Progenitor cell of endocrine pancreas (in vitro differentiated cells): ENCODE results near the gene ITSN2. TPM values are rescaled to one million over a fixed set of nuclear protein-coding genes. Genes with fewer than 3 reads are reported as not detected.

Source experiments
- DNase-seq: peaks from one replicate; pipeline ENCODE4 v3.0.0; 2021; ENCODE audit warnings: low spot score; ENCODE audit not compliant: unreplicated experiment
- H3K27ac Mint-ChIP-seq: 2 replicates; pipeline ENCODE4 v1.8.0; 2021; ENCODE audit warnings: mild to moderate bottlenecking, moderate library complexity, mixed read lengths
- H3K27me3 Mint-ChIP-seq: 2 replicates; pipeline ENCODE4 v1.8.0; 2021; ENCODE audit warnings: mixed read lengths
- H3K36me3 Mint-ChIP-seq: 2 replicates; pipeline ENCODE4 v1.8.0; 2022; ENCODE audit warnings: mixed read lengths; ENCODE audit not compliant: insufficient read depth
- H3K4me1 Mint-ChIP-seq: 2 replicates; pipeline ENCODE4 v1.8.0; 2021; ENCODE audit warnings: low read depth, mixed read lengths
- H3K4me3 Mint-ChIP-seq: 2 replicates; pipeline ENCODE4 v1.8.0; 2021; ENCODE audit warnings: low read depth, mild to moderate bottlenecking, moderate library complexity, mixed read lengths
- H3K9me3 Mint-ChIP-seq: 2 replicates; pipeline ENCODE4 v1.8.0; 2021; ENCODE audit warnings: low read depth, mixed read lengths
- CTCF ChIP-seq: fragments of 200-600 bp; sonication (generic); IDR thresholded peaks from one replicate; pipeline ENCODE4 v1.5.0; 2021; ENCODE audit warnings: antibody characterized with exemption, mild to moderate bottlenecking; ENCODE audit not compliant: unreplicated experiment
- total RNA-seq: library from RNA; stranded (reverse); gene quantifications from 2 replicates; pipeline ENCODE4 v1.2.1, GENCODE V29; 2021

Gene ITSN2
- total RNA-seq, 1 donor from 2014 or later: 26.7 TPM

- Mint-ChIP-seq H3K27me3 (no peaks in the 10 kb centered on the region), H3K4me3 (no peak overlapping the region), H3K9me3 (no peaks in the 10 kb centered on the region), H3K36me3 (peaks cover 4% of the 10 kb centered on the region), H3K27ac (no peak overlapping the region), H3K4me1 (peaks cover 5% of the 10 kb centered on the region)
- DNase-seq: no peak
- TF ChIP-seq CTCF: no peak
Observed at GRCh38 chr2:24225499-24226242, 134.7 kb downstream of the ITSN2 start.

- no peak for DNase-seq
- Mint-ChIP-seq H3K27ac (no peak overlapping the region), H3K4me3 (no peak overlapping the region), H3K9me3 (no peaks in the 10 kb centered on the region), H3K4me1 (peaks cover 3% of the 10 kb centered on the region), H3K36me3 (peaks cover 4% of the 10 kb centered on the region), H3K27me3 (no peaks in the 10 kb centered on the region)
- no peak for TF ChIP-seq CTCF
Observed at GRCh38 chr2:24222946-24223345, 137.4 kb downstream of the ITSN2 start.

- H3K4me1 Mint-ChIP-seq: peaks cover 2% of the 10 kb centered on the region
- no peak overlapping the region for H3K27ac Mint-ChIP-seq
- H3K9me3 Mint-ChIP-seq: no peaks in the 10 kb centered on the region
- H3K27me3 Mint-ChIP-seq: no peaks in the 10 kb centered on the region
- no peak overlapping the region for H3K4me3 Mint-ChIP-seq
- peaks cover 4% of the 10 kb centered on the region for H3K36me3 Mint-ChIP-seq
- TF ChIP-seq CTCF: no peak
- no peak for DNase-seq
Observed at GRCh38 chr2:24221343-24222050, 138.8 kb downstream of the ITSN2 start.

GRCh38 chr2:24220554-24221291, 139.6 kb downstream of the ITSN2 start:
- no peak overlapping the region for H3K27ac Mint-ChIP-seq
- no peak overlapping the region for H3K4me3 Mint-ChIP-seq

More at GRCh38 chr2:24220554-24221291, 139.6 kb downstream of the ITSN2 start:
- no peak for TF ChIP-seq CTCF
- Mint-ChIP-seq H3K4me1 (no peaks in the 10 kb centered on the region), H3K36me3 (peaks cover 7% of the 10 kb centered on the region), H3K9me3 (no peaks in the 10 kb centered on the region), H3K27me3 (no peaks in the 10 kb centered on the region)
- no peak for DNase-seq
